GM19467 (cell line): ENCODE results near the gene ARL10.

Experiments used
- ATAC-seq: cut with Tn5 transposase; IDR thresholded peaks from one replicate; pipeline ENCODE4 v1.9.1; 2021; ENCODE audit warnings: mild to moderate bottlenecking, moderate library complexity; ENCODE audit not compliant: unreplicated experiment

ARL10 gene

GRCh38 chr5:176410486-176411180, 45.3 kb downstream of the ARL10 start:
- no peak for ATAC-seq

DNA sequence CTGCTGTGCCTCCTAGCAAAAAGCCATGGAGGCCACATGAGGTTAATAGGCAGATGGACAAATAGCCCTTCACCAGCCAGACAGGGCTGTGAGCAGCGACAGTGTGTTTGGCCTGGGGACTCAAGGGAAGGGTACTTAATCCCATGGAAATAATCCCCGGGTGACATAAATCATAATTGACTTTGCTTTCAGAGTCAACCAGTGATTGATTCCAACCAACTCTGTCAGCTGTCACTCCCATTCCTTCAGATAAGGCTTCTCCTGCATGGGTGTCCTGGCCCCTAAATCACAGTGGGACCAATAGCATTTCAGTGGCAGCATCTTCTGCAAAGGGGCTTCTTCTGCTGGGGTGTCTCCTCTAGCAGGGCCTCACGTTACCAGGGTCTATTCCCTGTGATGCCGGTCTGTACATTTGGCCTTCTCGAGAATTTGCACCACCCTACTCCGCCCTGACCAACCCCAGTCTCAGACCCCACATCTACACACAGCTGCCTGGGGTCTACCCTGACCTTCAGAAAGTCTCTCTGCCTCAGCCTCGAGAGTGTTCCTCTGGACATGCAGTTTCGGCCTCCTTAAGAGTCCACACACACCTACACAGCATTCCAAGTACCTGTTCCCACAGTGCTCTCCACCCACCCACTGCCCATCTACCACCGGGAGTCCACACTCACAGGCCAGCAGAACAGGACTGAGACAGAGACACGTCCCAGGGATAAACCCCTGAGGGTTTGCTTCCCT, 47.4 kb downstream of the ARL10 start:
- ATAC-seq = no peak

DNA sequence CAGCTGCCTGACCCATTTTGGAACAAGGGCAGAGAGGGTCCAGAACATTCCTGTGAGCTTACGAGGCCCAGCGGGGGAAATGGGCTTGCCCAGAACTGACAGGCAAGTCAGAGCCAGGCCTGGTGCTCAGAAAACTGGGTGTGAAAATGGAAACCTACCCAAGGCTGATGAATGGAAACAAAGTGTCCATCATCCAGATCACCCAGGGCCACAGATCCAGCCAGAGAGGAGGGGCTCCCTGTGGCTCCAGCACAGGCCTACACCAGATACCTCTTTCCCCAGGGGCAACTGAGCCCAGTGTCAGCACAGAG, 47.9 kb downstream of the ARL10 start:
- ATAC-seq = no peak

DNA sequence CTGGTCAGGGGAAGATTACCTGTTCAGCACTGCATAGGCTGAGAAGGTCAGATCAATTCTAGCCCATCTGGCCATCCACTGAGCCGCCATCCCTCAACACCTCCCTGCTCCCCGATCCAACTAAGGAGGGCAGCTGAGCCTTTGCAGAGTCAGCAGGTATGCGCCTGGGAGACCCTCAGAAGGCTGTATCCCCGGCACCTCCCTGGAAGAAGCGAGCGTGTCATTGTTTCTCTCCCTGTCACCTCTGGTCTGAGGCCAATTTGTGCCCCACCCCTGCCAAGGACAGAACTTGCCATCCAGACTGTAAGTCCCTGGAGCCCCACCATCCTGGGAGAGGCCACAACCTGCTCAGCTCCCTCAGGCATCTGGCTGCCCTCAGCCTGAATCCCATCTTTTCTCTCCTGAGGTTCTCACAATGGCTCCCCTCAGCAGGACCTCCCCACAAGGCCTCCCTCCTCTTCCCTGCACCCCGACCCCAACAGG, 48.5 kb downstream of the ARL10 start:
- no peak for ATAC-seq

- no peak for ATAC-seq
These were observed 49.4 kb downstream of the ARL10 start for GRCh38 chr5:176414704-176415103.

DNA sequence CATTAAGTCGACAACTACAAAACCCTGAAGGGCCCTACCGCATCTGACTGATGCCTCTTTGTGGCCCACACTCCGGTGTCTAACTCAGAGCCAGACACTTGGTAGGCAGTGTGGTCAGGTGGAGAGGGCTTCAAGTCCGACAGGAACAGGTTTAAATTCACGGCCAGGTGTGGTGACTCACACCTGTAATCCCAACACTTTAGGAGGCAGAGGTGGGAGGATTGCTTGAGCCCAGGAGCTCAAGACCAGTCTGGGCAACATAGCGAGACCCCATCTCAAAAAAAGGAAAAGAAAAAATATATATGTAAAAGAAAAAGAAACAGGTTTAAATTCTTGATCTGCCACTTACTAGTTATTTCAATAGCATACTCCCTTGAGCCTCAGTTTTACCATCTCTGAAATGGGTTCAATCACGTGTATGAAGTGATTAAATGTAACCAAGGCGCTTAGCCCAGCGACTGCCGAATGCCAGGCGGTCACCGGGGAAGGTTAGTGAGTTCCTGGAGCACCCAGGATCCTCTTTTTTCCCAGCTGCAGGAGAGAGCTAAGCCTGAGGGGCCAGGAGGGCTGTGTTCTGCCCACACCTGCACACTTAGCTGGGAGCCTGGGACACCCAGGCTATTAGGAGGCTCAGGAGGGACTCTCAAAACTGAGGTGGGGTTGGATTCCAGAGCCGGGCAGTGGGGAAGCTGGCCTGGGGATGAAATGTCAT, 50.1 kb downstream of the ARL10 start:
- no peak for ATAC-seq

DNA sequence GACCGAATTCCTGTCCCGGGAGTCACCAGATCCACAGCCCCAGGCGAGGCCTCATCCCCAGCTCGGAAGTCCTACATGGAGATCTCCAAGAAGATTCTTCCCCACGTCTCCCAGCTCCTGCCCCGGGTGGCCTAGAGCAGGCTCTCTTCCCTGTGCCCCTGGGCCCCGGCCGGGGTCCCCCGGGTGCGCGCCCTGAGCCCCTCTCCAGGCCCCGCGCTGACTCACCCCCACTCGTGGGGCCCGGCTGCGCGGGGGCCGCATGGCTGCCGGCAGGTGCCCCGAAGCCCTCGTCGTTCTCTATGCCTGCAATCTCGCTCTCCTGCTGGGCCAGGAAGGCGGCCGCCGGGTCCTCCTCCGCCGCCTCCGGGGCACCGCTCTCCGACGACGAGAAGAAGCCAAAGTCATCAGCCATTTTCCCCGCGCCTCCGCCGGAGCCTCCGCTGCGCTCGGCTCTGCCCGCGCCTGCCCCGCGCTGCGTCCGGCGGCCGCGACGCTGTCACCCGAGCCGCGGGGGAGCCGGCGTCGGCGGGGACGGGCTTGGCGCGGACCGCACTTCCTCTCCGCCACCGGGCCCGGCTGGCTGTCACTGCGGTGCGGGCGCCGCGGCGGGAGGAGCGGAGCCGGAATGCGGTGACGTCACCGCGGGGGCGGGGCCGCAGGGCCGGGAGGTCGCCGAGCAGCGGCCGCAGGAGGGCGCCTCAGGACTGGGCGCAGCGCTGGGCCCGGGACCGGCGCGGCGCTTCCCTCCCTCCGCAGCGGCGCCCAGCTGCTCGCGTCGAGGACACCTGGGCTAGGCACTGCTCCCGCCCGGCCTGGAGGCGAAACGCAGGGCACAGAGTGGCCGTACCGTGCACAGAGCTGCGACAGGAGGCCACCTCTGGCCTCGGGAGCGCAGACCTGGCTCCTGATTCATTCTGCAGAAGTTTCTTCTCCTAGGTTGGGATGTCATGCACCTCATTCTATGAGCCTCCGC, 51.0 kb downstream of the ARL10 start, which contains the start of gene CLTB:
CLTB (minus strand) TSS at position 588 of the 973 bp plus-strand sequence; CDS start at position 412, 176 bp downstream.
- peak; percentile 89 for ATAC-seq

GRCh38 chr5:176416965-176417364, 51.7 kb downstream of the ARL10 start:
- ATAC-seq = no peak

DNA sequence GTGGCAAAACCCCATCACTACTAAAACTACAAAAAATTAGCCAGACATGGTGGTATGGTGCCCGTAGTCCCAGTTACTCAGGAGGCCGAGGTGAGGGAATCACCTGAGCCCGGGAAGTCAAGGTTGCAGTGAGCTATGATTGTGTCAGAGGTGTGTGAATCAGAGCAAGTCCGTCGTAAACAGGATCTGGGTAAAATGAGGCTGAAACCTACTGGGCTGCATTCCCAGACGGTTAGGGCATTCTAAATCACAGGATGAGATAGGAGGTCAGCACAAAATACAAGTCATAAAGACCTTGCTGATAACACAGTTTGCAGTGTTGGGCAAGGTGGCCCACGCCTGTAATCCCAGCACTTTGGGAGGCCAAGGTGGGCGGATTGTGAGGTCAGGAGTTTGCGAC, 53.0 kb downstream of the ARL10 start:
- no peak for ATAC-seq

DNA sequence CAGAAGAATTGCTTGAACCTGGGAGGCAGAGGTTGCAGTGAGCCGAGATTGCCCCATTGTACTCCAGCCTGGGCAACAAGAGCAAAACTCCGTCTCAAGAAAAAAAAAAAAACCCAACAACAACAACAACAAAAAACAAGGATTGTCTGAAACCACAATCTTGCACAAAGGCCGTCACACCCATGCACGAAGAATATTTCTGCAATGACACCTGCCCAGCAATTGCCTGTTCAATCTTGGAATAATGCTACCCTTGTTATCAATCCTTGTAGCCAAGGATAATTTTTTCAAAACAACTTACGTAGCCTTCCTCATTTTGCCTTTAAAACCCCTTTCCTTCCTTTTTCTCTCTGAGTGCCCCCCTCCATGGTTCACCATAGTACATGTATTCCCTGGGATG, 54.8 kb downstream of the ARL10 start:
- no peak for ATAC-seq

GRCh38 chr5:176420972-176421544, 55.8 kb downstream of the ARL10 start:
- no peak for ATAC-seq

DNA sequence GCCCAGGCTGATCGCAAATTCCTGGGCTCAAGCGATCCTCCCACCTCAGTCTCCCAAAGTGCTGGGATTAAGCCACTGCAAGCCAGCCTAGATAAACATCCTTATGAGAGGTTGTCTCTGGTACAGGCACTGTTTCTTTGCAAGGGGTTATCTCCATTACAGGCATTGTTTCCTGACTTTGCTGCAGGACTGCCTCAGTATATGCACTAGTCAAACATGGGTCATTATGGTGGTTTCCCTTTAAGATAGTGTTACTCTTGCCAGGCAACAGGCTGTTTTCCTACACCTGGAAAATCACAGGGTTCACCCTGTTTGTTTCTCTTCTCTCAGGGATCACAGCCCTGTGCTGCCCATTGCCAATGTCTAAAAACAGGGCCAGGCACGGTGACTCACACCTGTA, 58.9 kb downstream of the ARL10 start:
- no peak for ATAC-seq

GRCh38 chr5:176425138-176425537, 59.9 kb downstream of the ARL10 start:
- ATAC-seq = no peak

GRCh38 chr5:176425791-176426190, 60.5 kb downstream of the ARL10 start:
- no peak for ATAC-seq

GRCh38 chr5:176426876-176427275, 61.6 kb downstream of the ARL10 start:
- no peak for ATAC-seq

- ATAC-seq = no peak
These were observed 62.7 kb downstream of the ARL10 start for GRCh38 chr5:176427971-176428370.

- ATAC-seq = no peak
These were observed 64.7 kb downstream of the ARL10 start for GRCh38 chr5:176429972-176430371.
